ENCODE measurements around the gene ZEB2.

DNA sequence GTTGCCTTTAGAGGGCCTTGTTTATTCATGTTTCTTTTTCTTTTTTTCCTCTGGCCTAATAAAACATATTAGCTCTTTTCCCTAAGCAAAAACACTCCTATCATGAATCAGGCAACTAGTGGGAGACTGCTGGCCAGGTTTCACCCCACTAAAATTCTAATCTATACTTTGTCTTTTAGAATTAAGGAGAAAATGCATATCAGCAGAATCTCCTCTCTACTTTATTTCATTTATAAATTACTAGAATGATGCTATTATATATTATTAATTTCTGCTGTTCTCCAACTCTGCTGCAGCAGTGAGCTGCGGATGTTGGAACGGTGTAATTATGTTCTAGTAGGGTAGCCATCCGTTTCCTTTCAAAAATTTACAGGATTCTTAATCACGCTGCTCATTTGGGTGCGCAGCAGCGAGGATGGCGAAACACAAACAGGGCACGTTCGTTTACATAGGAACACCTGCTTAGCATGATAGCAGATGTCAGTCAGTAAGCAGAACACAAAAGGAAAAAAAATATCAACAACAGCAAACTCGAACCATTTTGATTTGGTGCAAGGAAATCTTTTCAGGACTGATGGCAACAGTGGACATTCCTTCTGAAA is 30.5 kb downstream of the ZEB2 start:
- TF ChIP-seq, protein P1, sequence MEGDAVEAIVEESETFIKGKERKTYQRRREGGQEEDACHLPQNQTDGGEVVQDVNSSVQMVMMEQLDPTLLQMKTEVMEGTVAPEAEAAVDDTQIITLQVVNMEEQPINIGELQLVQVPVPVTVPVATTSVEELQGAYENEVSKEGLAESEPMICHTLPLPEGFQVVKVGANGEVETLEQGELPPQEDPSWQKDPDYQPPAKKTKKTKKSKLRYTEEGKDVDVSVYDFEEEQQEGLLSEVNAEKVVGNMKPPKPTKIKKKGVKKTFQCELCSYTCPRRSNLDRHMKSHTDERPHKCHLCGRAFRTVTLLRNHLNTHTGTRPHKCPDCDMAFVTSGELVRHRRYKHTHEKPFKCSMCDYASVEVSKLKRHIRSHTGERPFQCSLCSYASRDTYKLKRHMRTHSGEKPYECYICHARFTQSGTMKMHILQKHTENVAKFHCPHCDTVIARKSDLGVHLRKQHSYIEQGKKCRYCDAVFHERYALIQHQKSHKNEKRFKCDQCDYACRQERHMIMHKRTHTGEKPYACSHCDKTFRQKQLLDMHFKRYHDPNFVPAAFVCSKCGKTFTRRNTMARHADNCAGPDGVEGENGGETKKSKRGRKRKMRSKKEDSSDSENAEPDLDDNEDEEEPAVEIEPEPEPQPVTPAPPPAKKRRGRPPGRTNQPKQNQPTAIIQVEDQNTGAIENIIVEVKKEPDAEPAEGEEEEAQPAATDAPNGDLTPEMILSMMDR (IDR thresholded peaks at IDR 0.05), result no peak
- no peak for TF ChIP-seq POLR2A (IDR thresholded peaks at IDR 0.05)

All from uterus (tissue), 2 donors.